Spinal cord (tissue), 10 donors: ENCODE results near the gene PARM1. TPM values are rescaled to one million over a fixed set of nuclear protein-coding genes. Genes with fewer than 3 reads are reported as not detected.

Source experiments
- DNase-seq, 6 donors: peaks; one replicate each; pipeline versions ENCODE4 v3.0.0 to v3.0.0-alpha.2; 2013 to 2015; ENCODE audit warnings: low spot score in 6 of 6, low read depth in 4 of 6
- H3K27ac ChIP-seq: one replicate; pipeline ENCODE4 v1.5.1; 2013; ENCODE audit warnings: low read depth, low read length, control low read depth
- H3K27me3 ChIP-seq: one replicate; pipeline ENCODE4 v1.6.1; 2013; ENCODE audit warnings: low read length; ENCODE audit not compliant: control insufficient read depth, insufficient read depth
- H3K36me3 ChIP-seq: one replicate; pipeline ENCODE4 v1.6.1; 2013; ENCODE audit warnings: low read length; ENCODE audit not compliant: control insufficient read depth, insufficient read depth
- H3K4me1 ChIP-seq: one replicate; pipeline ENCODE4 v1.6.1; 2013; ENCODE audit warnings: low read length; ENCODE audit not compliant: control insufficient read depth, insufficient read depth
- H3K4me3 ChIP-seq: one replicate; pipeline ENCODE4 v1.5.1; 2013; ENCODE audit warnings: low read depth, low read length, control low read depth
- H3K9me3 ChIP-seq: one replicate; pipeline ENCODE4 v1.6.1; 2013; ENCODE audit warnings: low read length; ENCODE audit not compliant: control insufficient read depth, insufficient read depth
- WGBS: methylation state at CpG from one replicate; pipeline ENCODE4 v1.1.5; 2013; ENCODE audit warnings: missing lambda C conversion rate; ENCODE audit not compliant: insufficient coverage; 5-methylcytosine and 5-hydroxymethylcytosine counted together
- long read RNA-seq, 4 donors: transcript quantifications; one replicate each; lab custom pipeline, GENCODE V29; 2026
- polyA plus RNA-seq, 2 donors: library from polyadenylated mRNA; unstranded; fragments of 120-200 nt; gene quantifications; one replicate each; pipeline ENCODE4 v1.2.1, GENCODE V29; 2013; ENCODE audit not compliant: insufficient read length in 2 of 2
- total RNA-seq, 2 donors: library from RNA; depleted of rRNA in 1 of 2; stranded (reverse); fragments of 120-200 nt in 1 of 2; fragments of >200 nt in 1 of 2; gene quantifications; one replicate each; pipeline versions ENCODE4 v1.2.3 to v1.2.4, GENCODE V29; 2013 to 2014
- donor health status: healthy.

The PARM1 gene
- 10 to 100 TPM; 15.3 to 31.2 TPM for total RNA-seq
- 10 to 100 TPM; 12.2 to 16.0 TPM for polyA plus RNA-seq
- long read RNA-seq, donor 1, full-length matches to known transcripts: 4 of 4 reads
- long read RNA-seq, donor 1, partial matches to known transcripts: 0 of 4 reads
- long read RNA-seq, donor 1, other reads (novel, unspliced or antisense): 0 of 4 reads
- long read RNA-seq, donor 2, full-length matches to known transcripts: 1 of 1 reads
- long read RNA-seq, donor 2, partial matches to known transcripts: 0 of 1 reads
- long read RNA-seq, donor 2, other reads (novel, unspliced or antisense): 0 of 1 reads
- long read RNA-seq, donor 3, full-length matches to known transcripts: 3 of 9 reads
- long read RNA-seq, donor 3, partial matches to known transcripts: 6 of 9 reads
- long read RNA-seq, donor 3, other reads (novel, unspliced or antisense): 0 of 9 reads
- long read RNA-seq, donor 4, full-length matches to known transcripts: 8 of 34 reads
- long read RNA-seq, donor 4, partial matches to known transcripts: 26 of 34 reads
- long read RNA-seq, donor 4, other reads (novel, unspliced or antisense): 0 of 34 reads

GRCh38 chr4:74932832-74933561, at the start of gene PARM1:
Gene PARM1 (plus strand): TSS chr4:74933116. CDS start chr4:74933328, 212 bp downstream.
- under 1% methylated on average over 64 of the region's 64 CpGs for WGBS
- Histone ChIP-seq H3K4me1 (peaks cover 19% of the 10 kb centered on the region), H3K27me3 (peaks cover 33% of the 10 kb centered on the region), H3K4me3 (peak within 1 kb of the TSS; percentile 51), H3K27ac (no peak within 1 kb of the TSS), H3K36me3 (no peaks in the 10 kb centered on the region), H3K9me3 (no peaks in the 10 kb centered on the region)
- peak; percentile 35 to 90 (median 67) for DNase-seq

- Histone ChIP-seq H3K9me3 (no peaks in the 10 kb centered on the region), H3K4me3 (no peak overlapping the region), H3K27ac (no peak overlapping the region), H3K36me3 (no peaks in the 10 kb centered on the region), H3K4me1 (no peaks in the 10 kb centered on the region), H3K27me3 (no peaks in the 10 kb centered on the region)
- WGBS: no CpG with 5 or more reads among the region's 2 CpGs
- DNase-seq: peak in 1 of 6 donors; percentile 59
Observed at GRCh38 chr4:74884266-74884665, 48.6 kb upstream of the PARM1 start.

- no peak for DNase-seq
Observed at GRCh38 chr4:74886484-74886883, 46.4 kb upstream of the PARM1 start.

GRCh38 chr4:74890341-74890740, 42.6 kb upstream of the PARM1 start:
- H3K27ac ChIP-seq: no peak overlapping the region

More at GRCh38 chr4:74886484-74886883, 46.4 kb upstream of the PARM1 start:
- no peaks in the 10 kb centered on the region for H3K4me1 ChIP-seq
- H3K9me3 ChIP-seq: no peaks in the 10 kb centered on the region
- H3K27ac ChIP-seq: no peak overlapping the region
- no peaks in the 10 kb centered on the region for H3K27me3 ChIP-seq
- H3K4me3 ChIP-seq: no peak overlapping the region
- no peaks in the 10 kb centered on the region for H3K36me3 ChIP-seq
- 80% methylated on average over 4 of the region's 4 CpGs for WGBS

GRCh38 chr4:74891037-74891436, 41.9 kb upstream of the PARM1 start:
- Histone ChIP-seq H3K4me1 (no peaks in the 10 kb centered on the region), H3K9me3 (no peaks in the 10 kb centered on the region), H3K27ac (no peak overlapping the region), H3K4me3 (no peak overlapping the region), H3K27me3 (no peaks in the 10 kb centered on the region), H3K36me3 (no peaks in the 10 kb centered on the region)
- DNase-seq: no peak
- WGBS: 80% methylated on average over 1 of the region's 1 CpG

More at GRCh38 chr4:74890341-74890740, 42.6 kb upstream of the PARM1 start:
- no peaks in the 10 kb centered on the region for H3K4me1 ChIP-seq
- 19% methylated on average over 2 of the region's 5 CpGs for WGBS
- no peaks in the 10 kb centered on the region for H3K27me3 ChIP-seq
- peak in 2 of 6 donors; percentile 11 to 26 for DNase-seq
- H3K9me3 ChIP-seq: no peaks in the 10 kb centered on the region
- H3K36me3 ChIP-seq: no peaks in the 10 kb centered on the region
- no peak overlapping the region for H3K4me3 ChIP-seq

GRCh38 chr4:74893171-74893570, 39.7 kb upstream of the PARM1 start:
- Histone ChIP-seq H3K36me3 (no peaks in the 10 kb centered on the region), H3K27ac (no peak overlapping the region), H3K9me3 (no peaks in the 10 kb centered on the region), H3K4me1 (no peaks in the 10 kb centered on the region), H3K27me3 (no peaks in the 10 kb centered on the region), H3K4me3 (no peak overlapping the region)
- DNase-seq: no peak
- WGBS: 100% methylated on average over 2 of the region's 4 CpGs

- Histone ChIP-seq H3K36me3 (no peaks in the 10 kb centered on the region), H3K9me3 (no peaks in the 10 kb centered on the region), H3K4me1 (no peaks in the 10 kb centered on the region), H3K27ac (no peak overlapping the region), H3K4me3 (no peak overlapping the region), H3K27me3 (no peaks in the 10 kb centered on the region)
- no peak for DNase-seq
- 67% methylated on average over 1 of the region's 3 CpGs for WGBS
Observed at GRCh38 chr4:74896595-74896994, 36.3 kb upstream of the PARM1 start.

GRCh38 chr4:74897386-74897785, 35.5 kb upstream of the PARM1 start:
- no peak for DNase-seq
- Histone ChIP-seq H3K27ac (no peak overlapping the region), H3K27me3 (no peaks in the 10 kb centered on the region), H3K9me3 (no peaks in the 10 kb centered on the region), H3K4me1 (no peaks in the 10 kb centered on the region), H3K4me3 (no peak overlapping the region), H3K36me3 (no peaks in the 10 kb centered on the region)
- WGBS: 100% methylated on average over 1 of the region's 2 CpGs

GRCh38 chr4:74900862-74901261, 32.1 kb upstream of the PARM1 start:
- no peak for DNase-seq

More at GRCh38 chr4:74900862-74901261, 32.1 kb upstream of the PARM1 start:
- H3K9me3 ChIP-seq: no peaks in the 10 kb centered on the region
- WGBS: no CpG with 5 or more reads among the region's 2 CpGs
- H3K27me3 ChIP-seq: no peaks in the 10 kb centered on the region
- H3K27ac ChIP-seq: no peak overlapping the region
- H3K4me3 ChIP-seq: no peak overlapping the region
- no peaks in the 10 kb centered on the region for H3K4me1 ChIP-seq
- no peaks in the 10 kb centered on the region for H3K36me3 ChIP-seq
